SW 1271 (cell line): ENCODE data around the gene CHD3.

Experiments used
- DNase-seq, 2 experiments: peaks; one replicate each; lab custom pipeline; 2025; lab: John Stamatoyannopoulos, UW

Gene CHD3

GRCh38 chr17:7864995-7865650 is 23.5 kb upstream of the CHD3 start:
- DNase-seq, result no peak

DNA sequence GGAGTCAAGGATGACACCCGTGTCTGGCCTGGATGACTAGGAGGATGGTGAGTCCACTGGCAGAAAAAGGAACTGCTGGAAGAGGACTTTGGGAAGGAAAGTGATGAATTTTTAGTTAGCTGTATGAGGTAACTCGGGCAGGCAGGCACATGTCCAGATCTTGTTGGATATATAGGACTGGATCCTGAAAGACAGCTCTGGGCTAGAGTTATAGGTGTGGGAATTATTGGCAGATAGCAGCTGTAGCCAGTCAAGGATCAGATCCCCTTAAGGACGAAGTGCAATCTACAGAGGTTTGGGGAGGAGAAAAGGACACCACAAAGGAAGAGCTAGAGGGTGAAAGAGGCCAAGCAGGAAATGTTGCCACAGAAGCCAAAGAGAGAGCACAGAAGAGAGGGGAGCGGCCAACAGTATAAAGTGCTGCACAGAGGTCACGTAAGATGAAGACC is 20.7 kb upstream of the CHD3 start:
- DNase-seq, result no peak

DNA sequence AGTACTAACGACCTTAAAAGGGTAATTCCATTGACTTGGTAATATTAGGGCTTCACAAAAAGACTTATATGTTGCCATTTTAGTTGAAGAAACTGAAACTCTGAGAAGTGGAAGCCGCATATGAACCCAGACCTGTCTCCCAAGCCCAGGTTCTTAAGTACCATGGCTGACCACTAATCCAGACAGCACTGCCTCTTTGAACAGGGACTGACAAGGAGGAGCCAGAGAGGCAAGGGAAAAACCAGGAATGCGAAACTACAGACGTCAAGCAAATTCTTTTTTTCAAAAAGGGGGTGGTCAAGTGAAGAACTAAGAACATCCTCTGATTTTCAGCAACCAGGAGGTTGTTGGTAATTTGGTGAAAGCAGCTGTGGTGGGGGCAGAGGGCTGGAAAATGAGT is 15.5 kb upstream of the CHD3 start:
- DNase-seq, result no peak

- no peak for DNase-seq
Measured at GRCh38 chr17:7875804-7876370, 12.7 kb upstream of the CHD3 start.

DNA sequence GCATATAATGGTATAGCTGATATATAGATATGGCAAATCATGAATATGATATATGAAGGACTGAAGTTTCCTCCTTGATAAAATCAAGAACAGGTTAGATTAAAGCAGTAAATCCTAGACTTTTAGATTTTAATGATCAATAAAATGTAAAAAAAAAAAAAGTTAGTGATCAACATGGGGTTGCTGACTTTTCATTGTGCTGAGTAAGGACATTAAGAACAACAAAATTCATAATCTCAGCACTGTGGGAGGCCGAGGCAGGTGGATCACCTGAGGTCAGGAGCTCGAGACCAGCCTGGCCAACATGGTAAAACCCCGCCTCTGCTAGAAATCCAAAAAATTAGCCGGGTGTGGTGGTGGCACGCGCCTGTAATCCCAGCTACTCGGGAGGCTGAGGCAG is 10.4 kb upstream of the CHD3 start:
- DNase-seq, result no peak

- no peak for DNase-seq
Measured at GRCh38 chr17:7880076-7880868, 8.3 kb upstream of the CHD3 start.

GRCh38 chr17:7881276-7882054 is 7.1 kb upstream of the CHD3 start:
- DNase-seq, result no peak

DNA sequence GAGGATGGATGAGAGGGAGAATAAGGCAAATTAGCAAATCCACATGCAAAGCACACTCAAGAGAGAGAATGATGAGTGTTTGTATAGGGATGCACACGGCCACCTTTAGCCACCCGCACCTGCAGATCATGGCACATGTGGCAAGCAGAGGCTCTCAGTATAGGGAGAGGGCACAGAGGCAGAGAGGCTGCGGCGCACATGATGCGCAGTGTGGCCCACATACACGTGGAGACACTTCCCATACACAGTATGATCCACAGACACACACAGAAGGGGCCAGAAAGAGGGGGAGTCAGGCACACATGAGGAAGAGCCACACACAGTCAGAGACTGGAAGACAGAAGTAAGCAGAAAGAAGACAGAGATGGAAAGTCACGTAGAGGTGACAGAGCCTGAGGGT is 6.5 kb upstream of the CHD3 start:
- DNase-seq, result no peak

DNA sequence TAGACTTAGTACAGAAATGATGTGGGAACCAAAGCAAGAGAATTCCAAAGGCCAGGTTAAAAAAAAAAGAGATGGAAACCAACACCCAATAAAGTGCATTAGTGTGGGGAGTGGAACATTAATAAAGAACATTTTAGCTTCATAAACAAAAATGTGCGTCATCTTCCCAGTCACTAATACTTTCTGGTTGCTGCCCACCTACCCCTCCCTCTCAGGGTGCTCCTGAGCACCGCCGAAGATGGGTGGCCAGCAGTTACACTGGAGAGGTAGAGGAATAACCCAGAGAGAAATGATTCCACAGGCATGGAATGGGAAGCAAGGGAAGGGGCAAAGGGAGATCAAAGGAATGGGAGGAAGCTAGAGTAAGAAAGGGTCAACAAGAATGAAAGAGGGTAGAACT is 6.0 kb upstream of the CHD3 start:
- no peak for DNase-seq

DNA sequence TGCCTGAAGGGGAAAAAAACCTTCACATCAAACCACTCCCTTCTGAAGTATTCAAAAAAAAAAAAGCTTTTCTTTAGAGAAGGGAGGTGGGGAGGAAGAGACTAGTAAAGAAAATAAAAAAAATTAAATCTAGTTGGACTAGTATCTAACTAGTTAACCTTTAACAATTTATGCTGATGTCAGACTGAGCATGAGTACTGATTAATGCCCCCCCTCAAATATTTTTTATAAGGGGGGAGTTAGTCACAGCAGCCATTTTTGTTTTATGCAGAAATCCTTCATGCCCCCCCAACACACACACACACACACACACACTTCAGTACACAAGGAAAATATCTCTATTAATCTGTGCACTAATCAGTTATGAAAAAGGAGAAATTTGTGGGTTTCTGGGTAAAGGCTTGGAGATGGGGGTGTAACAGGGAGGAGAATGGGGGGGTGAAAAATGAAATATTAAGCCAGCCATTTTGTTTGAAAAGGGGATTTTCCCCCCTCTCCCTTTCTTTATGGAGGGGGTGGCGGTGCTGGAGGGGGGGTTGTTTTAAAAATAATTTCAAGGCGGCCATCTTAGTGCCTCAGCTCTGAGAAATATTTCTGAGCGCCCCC is 4.7 kb upstream of the CHD3 start:
- DNase-seq, result peak in 1 of 2 experiments; percentile 15

DNA sequence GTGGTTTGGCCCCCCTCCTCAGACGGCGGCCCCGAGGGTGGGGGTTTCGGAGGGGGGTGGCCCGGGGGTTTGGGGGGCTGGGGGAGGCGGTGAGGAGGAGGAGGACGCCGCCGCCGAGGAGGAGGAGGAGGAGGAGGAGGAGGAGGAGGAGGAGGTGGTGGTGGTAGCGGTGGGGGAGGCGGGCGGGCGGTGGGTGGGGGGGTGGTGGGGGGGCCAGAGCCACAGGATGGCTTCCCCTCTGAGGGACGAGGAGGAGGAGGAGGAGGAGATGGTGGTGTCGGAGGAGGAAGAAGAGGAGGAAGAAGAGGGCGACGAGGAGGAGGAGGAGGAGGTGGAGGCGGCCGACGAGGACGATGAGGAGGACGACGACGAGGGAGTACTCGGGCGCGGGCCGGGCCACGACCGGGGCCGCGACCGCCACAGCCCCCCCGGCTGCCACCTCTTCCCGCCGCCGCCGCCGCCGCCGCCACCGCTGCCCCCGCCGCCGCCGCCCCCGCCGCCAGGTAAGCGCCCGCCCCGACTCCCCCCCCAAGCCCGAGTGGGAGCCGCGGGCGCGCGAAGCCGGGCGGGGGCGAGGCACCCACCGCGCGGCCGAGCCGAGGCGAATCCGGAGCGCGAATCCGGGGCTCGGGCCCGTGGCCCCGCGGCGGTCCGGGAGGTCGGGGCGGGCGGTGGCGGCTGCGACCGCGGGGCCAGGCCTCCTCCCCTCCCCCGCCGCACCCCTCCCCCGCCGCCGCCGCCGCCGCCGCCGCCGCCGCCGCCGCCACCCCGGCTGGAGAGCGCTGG is 3.8 kb upstream of the CHD3 start:
- DNase-seq, result no peak

- peak in 1 of 2 experiments; percentile 62 for DNase-seq
Measured at GRCh38 chr17:7885367-7886226, 3.0 kb upstream of the CHD3 start.

DNA sequence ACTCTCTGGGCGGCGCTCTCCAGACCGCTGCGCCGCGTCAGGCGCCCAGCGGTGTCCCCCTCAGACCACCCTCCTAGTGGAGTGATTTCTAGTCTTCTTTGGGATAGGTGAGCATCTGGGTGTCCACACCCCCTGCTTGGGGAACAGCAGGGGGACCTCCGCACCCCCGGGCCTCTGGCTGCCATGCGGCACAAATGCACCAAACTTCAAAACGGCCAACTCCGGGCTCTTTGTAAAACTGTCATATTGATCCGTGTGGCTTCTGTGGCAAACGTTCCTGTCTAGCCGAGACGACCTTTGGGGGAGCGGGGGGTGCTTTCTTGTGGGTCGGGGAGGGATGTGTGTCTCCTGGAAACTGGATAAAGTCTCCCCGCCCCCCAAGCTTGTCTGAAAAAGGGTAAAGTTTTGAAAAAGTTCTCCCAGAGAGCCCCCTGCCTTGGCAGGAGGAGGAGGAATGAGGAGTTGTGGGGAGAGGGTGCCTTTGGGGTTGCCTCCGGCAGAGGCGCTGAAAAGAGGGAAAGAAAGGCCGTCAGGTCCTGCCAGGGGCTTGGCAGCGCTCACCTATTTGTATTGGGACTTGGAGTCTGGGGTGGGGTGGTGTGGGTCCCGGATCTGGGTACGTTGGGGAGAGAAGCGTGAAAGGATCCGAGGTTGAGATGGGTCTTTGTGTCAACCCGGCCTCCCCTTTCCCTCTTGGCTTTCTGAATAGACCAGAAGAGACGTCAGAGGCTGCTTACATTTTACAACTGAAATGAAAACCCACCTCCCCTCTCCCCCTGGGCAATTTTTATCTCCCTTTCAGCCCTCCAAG is 2.2 kb upstream of the CHD3 start:
- DNase-seq, result peak in 1 of 2 experiments; percentile 62

DNA sequence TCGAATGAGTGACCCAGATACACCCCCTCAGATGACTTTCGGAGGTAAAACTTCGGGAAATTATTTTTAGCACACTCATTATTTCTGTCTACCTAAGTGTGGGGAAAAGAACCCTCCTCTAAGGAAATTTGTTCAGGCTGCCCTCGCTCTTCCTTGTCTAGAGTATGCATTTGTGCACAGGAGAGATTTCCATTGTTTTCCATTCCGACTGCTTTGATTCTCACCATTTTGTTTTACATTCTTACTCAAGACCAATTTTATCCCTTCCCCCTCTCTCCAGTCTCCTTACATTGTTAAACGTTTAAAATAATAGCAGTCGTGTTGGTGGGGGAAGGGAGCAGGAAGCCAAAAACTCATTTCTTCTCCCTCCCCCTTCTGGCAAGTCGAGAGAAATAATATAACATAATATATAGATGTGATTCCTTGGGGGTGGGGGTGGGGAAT is 1.5 kb upstream of the CHD3 start:
- no peak for DNase-seq

DNA sequence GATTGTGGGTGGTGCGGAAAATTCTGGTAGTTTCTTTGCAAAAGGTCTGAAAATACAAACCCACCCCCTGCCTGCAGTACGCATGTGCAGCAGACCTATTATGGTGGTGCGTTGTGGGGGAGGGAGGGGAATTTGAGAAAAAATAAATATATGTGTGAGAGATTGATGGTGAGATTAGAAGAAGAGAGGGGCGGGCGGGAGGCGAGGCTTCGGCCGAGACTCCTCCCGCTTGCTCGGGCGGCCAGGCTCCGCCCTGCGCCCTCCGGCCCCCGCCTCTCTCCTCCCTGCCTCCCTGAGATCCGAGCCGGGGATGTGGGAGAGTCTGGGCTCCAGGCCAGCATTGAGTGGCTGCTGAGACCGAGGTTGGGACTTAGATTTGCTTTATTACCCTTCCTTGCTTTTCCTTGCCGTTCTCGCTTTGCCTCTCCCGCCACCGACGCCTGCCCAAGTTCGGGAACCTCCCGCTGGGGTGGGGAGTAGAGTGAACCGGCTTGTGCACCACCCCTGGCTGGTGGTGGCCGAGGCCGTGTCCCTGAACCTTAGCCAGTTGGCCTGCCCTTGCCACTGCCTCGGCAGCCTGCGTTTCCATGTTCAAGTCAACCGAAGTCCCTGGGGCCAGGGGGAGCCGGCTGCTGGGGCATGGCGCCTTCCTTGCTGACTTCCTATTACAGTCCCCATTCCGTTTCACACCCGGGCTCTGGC is 956 bp upstream of the CHD3 start:
- peak; percentile 78 to 94 for DNase-seq

- DNase-seq, result peak; percentile 80 to 82
Measured at GRCh38 chr17:7889166-7889955, 772 bp downstream of the CHD3 start.

DNA sequence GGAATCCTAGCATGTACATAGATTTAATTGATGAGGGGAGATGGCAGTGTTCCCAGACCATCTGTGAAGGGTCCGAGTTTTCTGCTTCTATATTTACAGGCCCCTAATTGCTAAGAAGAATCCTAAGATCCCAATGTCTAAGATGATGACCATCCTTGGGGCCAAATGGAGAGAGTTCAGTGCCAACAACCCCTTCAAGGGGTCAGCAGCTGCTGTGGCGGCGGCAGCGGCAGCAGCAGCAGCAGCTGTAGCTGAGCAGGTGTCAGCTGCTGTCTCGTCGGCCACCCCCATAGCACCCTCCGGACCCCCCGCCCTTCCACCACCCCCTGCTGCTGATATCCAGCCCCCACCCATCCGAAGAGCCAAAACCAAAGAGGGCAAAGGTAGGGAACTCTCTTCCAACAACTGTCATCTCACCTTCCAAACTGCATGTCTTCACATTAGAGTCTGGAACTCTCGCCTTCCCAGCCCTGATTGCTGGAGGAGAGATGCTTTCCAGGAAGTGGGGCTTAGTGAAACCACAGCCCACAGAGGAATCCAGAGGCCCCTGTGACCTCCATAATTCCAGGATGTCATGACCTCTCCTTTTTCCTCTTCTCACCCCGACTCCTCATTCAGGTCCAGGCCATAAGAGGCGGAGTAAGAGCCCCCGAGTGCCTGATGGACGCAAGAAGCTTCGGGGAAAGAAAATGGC is 4.7 kb downstream of the CHD3 start:
- DNase-seq, result no peak
